ENCODE results near the gene IGF2.

Gene IGF2

DNA sequence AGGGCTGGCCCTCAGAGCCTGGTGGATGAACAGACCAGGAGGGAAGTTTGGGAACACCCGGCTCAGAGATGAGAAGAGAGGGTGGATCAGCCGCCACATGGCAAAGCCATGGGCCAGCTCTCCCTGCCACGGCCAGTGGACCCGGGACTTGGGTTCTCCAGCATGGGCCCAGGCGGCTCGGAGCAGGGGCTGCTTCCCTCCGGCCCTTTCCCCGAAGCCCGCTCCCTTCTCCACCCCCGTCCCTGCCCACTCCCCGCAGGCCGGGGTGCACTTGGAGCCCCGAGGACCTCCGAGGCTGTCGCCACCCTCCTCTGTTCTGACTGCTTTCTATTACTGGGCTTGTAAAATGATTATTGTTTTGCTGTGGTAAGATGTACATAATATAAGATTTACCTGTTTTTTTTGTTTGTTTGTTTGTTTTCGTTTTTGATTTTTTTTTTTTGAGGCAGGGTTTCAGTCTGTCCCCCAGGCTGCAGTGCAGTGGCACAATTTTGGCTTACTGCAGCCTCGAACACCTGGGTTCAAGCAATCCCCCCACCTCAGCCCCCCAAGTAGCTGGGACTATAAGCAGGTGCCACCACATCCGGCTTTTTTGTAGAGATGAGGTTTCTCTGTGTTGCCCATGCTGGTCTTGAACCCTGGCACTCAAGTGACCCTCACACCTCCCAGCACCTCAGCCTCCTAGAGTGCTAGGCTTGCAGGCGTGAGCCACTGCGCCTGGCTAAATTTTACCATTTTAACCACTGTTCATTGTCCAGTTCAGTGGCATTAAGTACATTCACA lies 43.7 kb upstream of the IGF2 start:
- TF ChIP-seq ZBTB7A (IDR thresholded peaks at IDR 0.05; ENCODE audit: low read depth): no peak
- TF ChIP-seq NFIC (IDR thresholded peaks at IDR 0.05): no peak
- no peak for TF ChIP-seq TAF1 (IDR thresholded peaks at IDR 0.05; ENCODE audit: low read depth)
- no peak for TF ChIP-seq TEAD4 (IDR thresholded peaks at IDR 0.05)
- TF ChIP-seq EP300 (IDR thresholded peaks at IDR 0.05; ENCODE audit: borderline replicate concordance): no peak
- TF ChIP-seq, protein P1, sequence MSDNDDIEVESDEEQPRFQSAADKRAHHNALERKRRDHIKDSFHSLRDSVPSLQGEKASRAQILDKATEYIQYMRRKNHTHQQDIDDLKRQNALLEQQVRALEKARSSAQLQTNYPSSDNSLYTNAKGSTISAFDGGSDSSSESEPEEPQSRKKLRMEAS (IDR thresholded peaks at IDR 0.05): no peak
- TF ChIP-seq FOXM1 (IDR thresholded peaks at IDR 0.05; ENCODE audit: borderline replicate concordance, low read depth): no peak
- TF ChIP-seq TCF12 (IDR thresholded peaks at IDR 0.05; ENCODE audit: low read depth): no peak
- TF ChIP-seq CREB1 (IDR thresholded peaks at IDR 0.05; ENCODE audit: low read depth): no peak
- TF ChIP-seq EGR1 (IDR thresholded peaks at IDR 0.05): no peak
- TF ChIP-seq, protein P2, sequence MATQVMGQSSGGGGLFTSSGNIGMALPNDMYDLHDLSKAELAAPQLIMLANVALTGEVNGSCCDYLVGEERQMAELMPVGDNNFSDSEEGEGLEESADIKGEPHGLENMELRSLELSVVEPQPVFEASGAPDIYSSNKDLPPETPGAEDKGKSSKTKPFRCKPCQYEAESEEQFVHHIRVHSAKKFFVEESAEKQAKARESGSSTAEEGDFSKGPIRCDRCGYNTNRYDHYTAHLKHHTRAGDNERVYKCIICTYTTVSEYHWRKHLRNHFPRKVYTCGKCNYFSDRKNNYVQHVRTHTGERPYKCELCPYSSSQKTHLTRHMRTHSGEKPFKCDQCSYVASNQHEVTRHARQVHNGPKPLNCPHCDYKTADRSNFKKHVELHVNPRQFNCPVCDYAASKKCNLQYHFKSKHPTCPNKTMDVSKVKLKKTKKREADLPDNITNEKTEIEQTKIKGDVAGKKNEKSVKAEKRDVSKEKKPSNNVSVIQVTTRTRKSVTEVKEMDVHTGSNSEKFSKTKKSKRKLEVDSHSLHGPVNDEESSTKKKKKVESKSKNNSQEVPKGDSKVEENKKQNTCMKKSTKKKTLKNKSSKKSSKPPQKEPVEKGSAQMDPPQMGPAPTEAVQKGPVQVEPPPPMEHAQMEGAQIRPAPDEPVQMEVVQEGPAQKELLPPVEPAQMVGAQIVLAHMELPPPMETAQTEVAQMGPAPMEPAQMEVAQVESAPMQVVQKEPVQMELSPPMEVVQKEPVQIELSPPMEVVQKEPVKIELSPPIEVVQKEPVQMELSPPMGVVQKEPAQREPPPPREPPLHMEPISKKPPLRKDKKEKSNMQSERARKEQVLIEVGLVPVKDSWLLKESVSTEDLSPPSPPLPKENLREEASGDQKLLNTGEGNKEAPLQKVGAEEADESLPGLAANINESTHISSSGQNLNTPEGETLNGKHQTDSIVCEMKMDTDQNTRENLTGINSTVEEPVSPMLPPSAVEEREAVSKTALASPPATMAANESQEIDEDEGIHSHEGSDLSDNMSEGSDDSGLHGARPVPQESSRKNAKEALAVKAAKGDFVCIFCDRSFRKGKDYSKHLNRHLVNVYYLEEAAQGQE (IDR thresholded peaks at IDR 0.05; ENCODE audit: low read depth): no peak
- no peak for TF ChIP-seq YY1 (IDR thresholded peaks at IDR 0.05; ENCODE audit: low read depth)
- TF ChIP-seq RAD21 (IDR thresholded peaks at IDR 0.05; ENCODE audit: low read depth): no peak

DNA sequence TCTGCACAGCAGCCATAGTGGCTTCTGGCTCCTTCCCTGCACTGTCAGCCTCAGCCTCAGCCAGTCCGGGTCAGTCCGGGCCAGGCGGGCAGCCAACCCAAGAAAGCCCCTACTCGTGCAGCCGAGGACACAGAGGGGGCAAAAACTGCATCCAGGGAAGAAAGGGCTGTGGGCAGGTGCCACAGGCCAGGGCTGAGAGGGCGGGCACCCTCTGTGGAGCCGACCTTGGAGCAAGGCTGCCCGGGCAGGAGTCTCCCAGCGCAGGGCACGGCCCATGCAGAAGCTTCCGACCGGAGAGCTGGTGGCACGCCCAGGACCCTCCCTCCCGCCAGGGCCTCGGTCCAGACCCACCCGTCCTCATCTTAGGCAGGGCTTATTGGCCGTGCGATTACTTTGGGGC lies 42.9 kb upstream of the IGF2 start:
- TF ChIP-seq, protein P2 (IDR thresholded peaks at IDR 0.05; ENCODE audit: low read depth): no peak
- TF ChIP-seq CREB1 (IDR thresholded peaks at IDR 0.05; ENCODE audit: low read depth): no peak
- no peak for TF ChIP-seq YY1 (IDR thresholded peaks at IDR 0.05; ENCODE audit: low read depth)
- TF ChIP-seq ZBTB7A (IDR thresholded peaks at IDR 0.05; ENCODE audit: low read depth): no peak
- TF ChIP-seq, protein P3, sequence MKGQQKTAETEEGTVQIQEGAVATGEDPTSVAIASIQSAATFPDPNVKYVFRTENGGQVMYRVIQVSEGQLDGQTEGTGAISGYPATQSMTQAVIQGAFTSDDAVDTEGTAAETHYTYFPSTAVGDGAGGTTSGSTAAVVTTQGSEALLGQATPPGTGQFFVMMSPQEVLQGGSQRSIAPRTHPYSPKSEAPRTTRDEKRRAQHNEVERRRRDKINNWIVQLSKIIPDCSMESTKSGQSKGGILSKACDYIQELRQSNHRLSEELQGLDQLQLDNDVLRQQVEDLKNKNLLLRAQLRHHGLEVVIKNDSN (IDR thresholded peaks at IDR 0.05): no peak
- TF ChIP-seq TAF1 (IDR thresholded peaks at IDR 0.05; ENCODE audit: low read depth): no peak
- no peak for TF ChIP-seq TEAD4 (IDR thresholded peaks at IDR 0.05)

DNA sequence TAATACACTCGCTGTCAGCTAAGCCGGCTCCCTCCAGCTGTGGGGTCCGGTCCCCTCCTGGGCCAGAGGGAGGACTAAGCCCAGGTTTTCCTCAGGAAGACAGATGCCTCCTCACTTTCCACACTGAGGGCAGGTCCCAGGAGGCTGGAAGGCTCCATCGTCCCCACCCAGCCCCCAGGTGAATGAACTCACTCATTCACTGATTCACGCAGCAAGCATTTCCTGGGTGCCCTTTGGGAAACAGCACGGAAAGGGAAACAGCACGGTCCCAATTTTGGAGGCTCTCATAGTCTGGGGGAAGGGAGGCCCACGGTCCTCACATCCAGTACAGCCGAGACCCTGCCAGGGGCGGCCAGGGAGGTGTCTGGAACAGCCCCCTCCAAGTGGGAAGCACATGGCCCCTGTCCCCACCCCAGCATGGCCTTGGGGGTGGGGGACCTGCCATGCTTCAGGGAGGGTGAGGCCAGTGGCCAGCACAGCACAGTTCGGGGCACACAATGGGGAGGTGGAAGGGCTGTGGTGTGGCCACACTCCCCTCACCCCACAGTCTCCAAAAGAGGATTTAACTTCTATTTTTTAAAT lies 41.7 kb upstream of the IGF2 start:
- TF ChIP-seq, protein P1 (IDR thresholded peaks at IDR 0.05): no peak
- TF ChIP-seq ZBTB7A (IDR thresholded peaks at IDR 0.05; ENCODE audit: low read depth): no peak
- no peak for TF ChIP-seq YY1 (IDR thresholded peaks at IDR 0.05; ENCODE audit: low read depth)
- no peak for TF ChIP-seq TEAD4 (IDR thresholded peaks at IDR 0.05)
- TF ChIP-seq TCF12 (IDR thresholded peaks at IDR 0.05; ENCODE audit: low read depth): no peak
- TF ChIP-seq EP300 (IDR thresholded peaks at IDR 0.05; ENCODE audit: borderline replicate concordance): no peak
- TF ChIP-seq CREB1 (IDR thresholded peaks at IDR 0.05; ENCODE audit: low read depth): no peak
- TF ChIP-seq TAF1 (IDR thresholded peaks at IDR 0.05; ENCODE audit: low read depth): no peak
- no peak for TF ChIP-seq RAD21 (IDR thresholded peaks at IDR 0.05; ENCODE audit: low read depth)
- TF ChIP-seq CEBPB (IDR thresholded peaks at IDR 0.05): no peak
- TF ChIP-seq, protein P2 (IDR thresholded peaks at IDR 0.05; ENCODE audit: low read depth): no peak
- TF ChIP-seq, protein P3 (IDR thresholded peaks at IDR 0.05): no peak
- TF ChIP-seq FOXM1 (IDR thresholded peaks at IDR 0.05; ENCODE audit: borderline replicate concordance, low read depth): no peak
- no peak for TF ChIP-seq EGR1 (IDR thresholded peaks at IDR 0.05)
- TF ChIP-seq NFIC (IDR thresholded peaks at IDR 0.05): no peak

DNA sequence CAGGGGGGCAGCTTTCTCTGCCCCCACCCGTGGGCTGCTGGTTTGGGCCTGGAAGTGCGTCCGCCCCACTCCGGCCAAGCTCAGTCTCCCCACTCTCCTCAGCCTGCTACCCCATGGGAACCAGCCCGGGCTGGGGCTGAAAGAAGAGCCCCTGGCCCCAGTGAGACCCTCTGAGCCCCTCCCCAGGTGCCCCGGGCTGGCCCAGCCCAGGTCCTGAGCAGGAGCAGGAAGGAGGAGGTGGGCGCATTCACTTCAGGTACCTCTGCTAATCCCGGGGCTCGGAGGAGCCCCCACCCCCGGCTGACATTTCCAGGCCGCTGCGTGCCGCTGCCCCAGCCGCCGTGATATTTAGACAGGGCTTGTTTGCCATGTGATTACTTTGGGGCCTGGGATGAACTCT lies 41.2 kb upstream of the IGF2 start:
- TF ChIP-seq NFIC (IDR thresholded peaks at IDR 0.05) (no peak), YY1 (IDR thresholded peaks at IDR 0.05; ENCODE audit: low read depth) (no peak), CREB1 (IDR thresholded peaks at IDR 0.05; ENCODE audit: low read depth) (no peak), TEAD4 (IDR thresholded peaks at IDR 0.05) (no peak), CEBPB (IDR thresholded peaks at IDR 0.05) (no peak), EP300 (IDR thresholded peaks at IDR 0.05; ENCODE audit: borderline replicate concordance) (no peak)
- TF ChIP-seq, protein P1 (IDR thresholded peaks at IDR 0.05): no peak
